Middle frontal gyrus (tissue), 1 donor: ENCODE results near the gene CTBP1.
"Not testable (repeated sequence)": the region's sequence is repeated elsewhere in the genome, so short reads cannot be mapped to it uniquely, and the experiment has no call there.

ENCODE experiments used
- DNase-seq: peaks from one replicate; pipeline ENCODE4 v3.0.0-alpha.2; 2015; ENCODE audit warnings: low spot score; ENCODE audit errors: extremely low spot score

Gene CTBP1

DNA sequence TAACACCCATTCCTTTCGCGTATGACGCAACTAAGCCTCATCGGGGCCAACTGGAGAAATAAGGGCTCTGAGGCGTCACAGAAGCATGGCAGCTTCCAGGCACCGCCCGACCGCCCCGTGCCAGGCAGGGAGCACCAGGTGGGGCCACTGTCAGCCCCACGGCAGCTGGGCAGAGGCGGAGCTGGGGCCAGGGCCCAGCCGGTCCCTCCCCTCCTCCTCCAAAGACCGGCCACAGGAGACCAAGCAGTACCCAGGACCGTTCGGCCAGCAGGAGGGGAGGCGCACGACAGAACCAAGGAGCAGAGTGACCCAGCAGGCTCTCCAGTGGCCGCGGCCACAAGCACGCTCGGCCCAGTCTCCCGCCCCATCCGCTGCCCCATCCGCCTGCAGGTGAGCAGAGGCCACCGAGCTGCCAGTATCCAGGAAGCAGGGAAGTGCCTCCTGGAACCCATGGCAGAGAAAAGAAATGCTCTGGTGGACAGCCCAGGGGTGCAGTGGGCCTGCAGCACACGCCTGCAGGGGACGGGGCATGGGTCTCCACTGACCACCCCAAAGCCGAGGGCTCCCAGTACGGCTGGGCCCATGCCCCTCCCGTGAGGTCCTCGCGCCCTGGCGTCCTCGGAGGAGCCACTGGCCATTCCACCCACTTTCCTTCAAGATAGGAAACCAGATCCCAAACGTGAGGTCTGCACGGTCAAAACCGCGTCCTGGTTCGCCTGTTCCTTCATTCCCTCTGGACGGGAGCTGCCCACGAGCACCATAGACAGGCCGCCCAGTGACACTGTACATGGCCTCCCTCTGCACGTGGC is 9.6 kb downstream of the CTBP1 start:
- no peak for DNase-seq

DNA sequence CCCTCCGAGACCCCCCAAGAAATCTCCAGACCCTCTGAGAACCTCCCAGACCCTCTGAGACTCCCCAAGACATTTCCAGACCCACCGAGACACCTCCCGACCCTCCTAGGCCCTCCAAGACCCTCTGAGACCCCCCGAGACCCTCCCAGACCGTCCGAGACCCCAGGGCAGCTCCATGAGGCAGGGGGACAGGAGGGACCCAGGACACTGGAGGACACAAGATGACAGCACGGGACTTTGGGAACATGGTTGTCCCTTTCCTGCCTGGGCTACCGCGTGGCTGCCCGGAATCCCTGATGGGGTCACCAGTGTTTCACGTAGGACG is 10.3 kb downstream of the CTBP1 start:
- no peak for DNase-seq

DNA sequence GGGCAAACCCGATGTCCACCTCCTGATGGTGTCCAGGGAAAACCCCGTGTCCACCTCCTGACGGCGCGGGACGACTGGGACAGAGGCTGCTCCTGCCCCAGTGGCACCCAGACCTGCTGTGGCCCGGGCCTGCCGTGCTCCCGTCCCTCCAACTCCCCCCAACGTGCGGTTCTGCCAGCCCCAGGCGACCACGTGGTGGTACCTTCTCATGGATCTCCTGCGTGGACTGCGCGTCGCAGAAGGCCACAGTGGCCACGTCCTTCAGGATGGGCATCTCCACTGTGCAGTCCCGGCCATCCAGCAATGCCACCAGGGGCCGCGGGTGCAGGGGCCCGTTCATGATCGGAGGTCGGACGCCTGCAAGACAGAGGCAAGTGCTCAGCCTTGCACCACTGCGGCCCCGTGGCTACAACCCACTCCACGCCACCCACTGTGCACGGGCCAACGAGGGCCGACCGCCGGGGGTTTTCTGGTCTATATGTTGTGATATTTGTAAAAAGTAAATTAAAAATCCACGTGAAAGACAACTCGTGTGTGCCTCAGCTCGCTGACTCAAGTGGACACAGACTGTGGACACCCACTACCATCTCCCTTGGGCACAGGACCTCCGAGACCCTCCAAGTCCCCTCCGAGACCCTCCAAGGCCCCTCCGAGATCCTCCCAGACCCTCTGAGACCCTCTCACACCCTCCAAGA is 10.8 kb downstream of the CTBP1 start:
- DNase-seq, result no peak

DNA sequence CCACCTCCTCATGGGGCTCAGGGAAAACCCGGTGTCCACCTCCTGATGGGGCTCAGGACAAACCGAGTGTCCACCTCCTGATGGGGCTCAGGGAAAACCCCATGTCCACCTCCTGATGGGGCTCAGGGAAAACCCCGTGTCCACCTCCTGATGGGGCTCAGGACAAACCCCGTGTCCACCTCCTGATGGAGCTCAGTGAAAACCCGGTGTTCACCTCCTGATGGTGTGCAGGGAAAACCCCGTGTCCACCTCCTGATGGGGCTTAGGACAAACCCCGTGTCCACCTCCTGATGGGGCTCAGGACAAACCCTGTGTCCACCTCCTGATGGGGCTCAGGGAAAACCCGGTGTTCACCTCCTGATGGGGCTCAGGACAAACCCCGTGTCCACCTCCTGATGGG is 11.7 kb downstream of the CTBP1 start:
- not testable (repeated sequence) for DNase-seq

DNA sequence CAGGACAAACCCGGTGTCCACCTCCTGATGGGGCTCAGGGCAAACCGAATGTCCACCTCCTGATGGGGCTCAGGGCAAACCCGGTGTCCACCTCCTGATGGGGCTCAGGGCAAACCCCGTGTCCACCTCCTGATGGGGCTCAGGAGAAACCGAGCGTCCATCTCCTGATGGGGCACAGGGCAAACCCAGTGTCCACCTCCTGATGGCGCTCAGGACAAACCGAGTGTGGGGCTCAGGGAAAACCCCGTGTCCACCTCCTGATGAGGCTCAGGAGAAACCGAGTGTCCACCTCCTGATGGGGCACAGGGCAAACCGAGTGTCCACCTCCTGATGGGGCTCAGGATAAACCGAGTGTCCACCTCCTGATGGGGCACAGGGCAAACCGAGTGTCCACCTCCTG is 12.1 kb downstream of the CTBP1 start:
- not testable (repeated sequence) for DNase-seq

DNA sequence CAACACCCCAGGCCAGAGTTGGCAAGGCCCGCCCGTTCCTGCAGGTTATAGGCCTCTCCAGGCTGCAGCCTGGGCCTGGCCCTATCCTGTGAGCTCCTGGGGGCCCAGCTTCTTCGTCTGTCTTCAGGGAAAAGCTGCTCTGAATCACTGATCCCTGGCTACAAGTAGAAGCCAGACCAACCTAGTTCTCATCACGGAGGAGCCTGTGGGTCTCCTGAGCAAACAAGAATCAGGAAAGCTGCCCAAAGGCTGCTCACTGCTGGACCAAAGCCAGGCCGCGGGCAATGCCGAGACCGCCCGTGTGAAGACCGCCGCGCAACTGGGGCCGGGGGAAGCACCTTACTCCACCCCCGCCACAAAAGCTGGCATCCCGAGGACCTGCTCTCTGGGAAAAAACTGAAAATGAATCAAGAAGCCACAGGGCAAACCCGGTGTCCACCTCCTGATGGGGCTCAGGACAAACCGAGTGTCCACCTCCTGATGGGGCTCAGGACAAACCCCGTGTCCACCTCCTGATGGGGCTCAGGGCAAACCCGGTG is 12.8 kb downstream of the CTBP1 start:
- no peak for DNase-seq

DNA sequence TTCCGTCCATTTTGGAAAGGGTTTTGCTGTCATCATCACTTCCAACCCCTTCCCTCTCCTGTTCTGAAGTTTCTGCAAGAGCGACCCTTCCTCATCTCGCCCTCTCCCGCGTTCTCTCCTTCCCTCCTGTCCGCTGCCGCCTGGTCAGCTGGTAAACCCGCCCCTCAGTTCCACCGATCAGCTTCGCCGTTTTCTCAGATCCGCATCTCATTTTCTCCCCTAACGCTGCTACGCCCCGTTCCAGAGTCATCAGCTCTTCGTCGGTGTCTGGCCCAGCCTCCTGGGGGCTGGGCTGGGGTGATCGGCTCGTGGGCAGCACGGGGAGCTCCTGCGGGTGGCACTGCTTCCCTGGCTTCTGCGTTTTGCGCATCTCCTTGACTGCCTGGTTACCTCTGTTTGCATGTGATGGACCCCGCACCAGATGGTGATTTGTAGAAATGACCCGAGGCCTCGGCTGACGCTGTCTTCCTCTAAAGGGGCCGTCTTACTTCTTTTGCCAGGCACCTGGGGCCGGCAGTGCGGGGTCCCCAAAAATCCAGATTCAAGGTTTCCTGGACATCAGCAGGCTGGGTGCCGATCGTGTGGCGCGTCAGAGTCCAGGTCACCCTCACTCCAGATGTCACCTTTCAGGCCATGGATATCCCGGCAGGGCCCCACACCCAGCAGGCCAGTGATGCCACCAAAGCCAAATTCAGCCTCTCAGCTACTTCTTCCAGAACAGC is 13.4 kb downstream of the CTBP1 start:
- no peak for DNase-seq

DNA sequence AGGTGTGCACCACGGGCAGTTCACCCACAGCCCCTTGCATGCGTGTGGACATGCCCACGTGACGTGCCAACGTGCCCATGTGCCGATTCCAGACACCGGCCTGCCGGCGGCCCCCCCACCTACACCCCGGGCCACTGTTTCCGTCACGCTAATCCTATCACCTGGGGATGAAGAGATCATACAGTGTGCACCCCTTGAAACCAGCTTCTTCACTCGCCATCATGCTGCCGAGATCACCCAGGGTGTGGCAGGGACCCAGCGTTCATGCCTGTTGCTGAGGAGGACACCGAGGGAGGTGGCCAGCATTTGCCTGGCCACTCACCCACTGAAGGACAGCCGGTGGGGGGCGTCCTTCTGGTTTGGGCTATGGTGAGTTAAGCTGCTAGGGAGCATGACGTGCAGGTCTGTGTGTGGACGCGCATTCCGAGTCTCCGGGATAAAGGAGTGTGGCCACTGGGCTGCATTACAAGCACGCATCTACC is 14.1 kb downstream of the CTBP1 start:
- DNase-seq, result no peak

DNA sequence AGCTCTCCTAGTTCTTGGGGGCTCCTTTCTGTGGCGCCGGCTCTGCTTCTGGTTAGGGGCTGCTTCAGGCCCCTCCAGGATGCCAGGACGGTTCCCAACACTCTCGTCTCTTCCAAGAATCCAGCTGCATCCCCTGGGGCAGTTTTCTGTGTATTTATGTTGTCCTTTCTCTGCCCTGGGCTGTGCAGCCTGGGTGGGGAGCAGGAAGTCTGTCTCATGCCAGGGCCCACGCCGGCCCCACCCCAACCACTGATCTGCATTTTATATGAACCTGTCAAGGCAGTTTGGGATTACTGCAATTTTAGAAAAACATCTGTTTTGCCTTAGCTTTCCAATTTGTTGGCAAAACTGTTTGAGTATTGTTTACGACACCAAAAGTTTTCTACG is 14.6 kb downstream of the CTBP1 start:
- DNase-seq, result no peak

DNA sequence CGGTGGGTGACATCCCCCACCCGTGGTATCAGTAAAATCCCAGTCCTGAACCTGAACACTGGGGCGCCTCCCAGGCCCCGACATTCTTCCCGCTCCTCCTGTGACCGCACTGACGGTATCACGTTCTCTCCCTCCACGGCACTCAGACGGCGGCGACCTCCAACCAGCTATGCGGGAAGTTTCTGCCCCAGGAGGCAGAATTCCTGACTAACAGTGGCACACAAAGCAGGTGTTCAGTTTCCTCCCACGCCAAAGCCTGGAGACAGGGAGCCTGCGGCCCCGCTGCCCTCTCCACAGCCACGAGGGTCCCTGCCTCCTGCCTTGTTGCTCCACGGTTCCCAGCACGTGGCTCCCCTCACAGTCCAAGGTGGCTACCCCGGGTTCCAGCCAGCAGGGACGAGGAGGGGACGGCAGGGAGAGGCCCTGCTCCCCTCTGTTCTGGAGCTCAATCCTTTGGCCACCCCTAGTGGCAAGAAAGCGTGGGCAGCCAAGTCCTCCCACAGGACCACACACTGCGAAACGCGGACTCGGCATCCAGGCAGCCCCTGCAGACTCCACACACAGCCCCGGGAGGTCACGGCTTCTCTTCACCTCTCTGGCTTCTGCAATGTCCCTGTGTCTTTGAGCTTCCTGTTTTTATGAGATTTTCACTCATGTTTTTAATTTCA is 15.2 kb downstream of the CTBP1 start:
- DNase-seq, result no peak

DNA sequence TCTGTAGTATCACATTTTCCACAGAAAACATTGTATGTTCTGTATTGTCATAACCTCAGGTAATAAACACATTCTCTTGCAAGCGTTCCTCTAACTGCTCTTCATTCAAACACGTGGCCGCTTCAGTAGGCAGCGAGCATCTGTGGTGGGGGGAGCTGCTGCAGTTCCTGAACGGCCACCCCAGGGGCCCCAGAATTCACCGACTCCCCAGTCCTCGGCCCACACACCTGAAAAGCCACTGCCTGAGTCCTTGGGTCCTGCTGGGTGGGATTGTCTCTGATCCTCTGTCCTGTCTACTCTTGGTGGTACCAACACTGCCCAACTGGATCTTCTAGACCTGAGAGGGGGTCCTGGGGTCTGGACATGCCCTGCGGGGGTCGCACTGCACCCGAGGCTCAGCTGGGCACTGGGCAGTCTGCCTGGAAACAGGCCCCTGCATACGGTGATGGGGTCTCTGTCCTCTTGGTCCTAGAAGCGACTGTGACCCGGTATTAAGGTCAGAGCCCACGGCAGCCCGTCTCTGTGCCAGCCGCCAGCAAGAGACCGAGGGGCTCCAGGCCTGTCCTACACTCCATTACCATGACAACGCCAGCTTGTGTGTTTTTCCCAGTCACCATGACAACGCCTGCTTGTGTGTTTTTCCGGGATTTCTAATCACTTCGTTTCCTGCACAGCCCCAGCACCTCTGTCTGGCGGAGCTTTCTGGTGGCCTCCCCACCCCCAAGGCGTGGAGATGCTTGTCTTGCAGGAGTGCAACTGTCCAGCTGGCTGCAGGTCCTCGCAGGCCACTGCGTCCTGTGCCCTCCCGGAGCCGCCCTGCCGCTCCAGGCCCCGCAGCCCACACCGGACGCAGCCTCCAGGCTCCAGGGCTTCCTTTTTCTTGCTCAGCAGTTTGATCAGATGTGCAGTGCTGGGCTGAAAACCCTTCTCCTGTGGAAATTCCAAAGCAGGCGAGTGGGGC is 16.0 kb downstream of the CTBP1 start:
- no peak for DNase-seq

DNA sequence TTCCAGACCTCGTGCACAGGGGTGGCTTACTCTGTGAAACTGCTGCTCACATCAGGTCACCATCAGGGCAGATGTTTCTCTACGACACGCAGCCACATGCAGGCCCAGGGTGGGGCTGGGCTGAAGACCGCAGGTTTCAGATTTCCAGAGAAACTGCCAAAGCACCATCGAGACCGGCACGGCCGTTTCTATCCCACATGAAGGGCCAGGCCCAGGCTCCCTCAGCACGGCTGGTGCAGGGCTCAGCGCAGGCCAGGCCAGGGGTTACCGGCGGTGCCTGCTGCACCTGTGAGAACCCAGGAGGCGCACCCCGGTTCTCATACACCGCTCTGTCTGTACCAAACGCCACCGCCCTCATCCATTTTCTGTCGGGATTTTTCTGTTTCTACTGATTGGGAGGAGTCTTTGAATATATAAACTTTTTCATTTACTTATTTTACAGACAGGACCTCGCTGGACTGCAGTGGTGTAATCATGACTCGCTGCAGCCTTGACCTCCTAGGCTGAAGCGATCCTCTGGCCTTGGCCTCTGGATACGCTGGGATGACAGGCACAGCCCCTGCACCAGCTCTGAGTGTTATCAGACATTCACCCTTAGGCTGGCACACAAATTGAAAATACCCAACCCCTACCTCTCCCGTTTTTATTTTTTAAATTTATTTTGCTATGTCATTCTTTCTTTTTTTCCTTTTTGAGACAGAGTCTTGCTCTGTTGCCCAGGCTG is 17.1 kb downstream of the CTBP1 start:
- DNase-seq, result no peak

DNA sequence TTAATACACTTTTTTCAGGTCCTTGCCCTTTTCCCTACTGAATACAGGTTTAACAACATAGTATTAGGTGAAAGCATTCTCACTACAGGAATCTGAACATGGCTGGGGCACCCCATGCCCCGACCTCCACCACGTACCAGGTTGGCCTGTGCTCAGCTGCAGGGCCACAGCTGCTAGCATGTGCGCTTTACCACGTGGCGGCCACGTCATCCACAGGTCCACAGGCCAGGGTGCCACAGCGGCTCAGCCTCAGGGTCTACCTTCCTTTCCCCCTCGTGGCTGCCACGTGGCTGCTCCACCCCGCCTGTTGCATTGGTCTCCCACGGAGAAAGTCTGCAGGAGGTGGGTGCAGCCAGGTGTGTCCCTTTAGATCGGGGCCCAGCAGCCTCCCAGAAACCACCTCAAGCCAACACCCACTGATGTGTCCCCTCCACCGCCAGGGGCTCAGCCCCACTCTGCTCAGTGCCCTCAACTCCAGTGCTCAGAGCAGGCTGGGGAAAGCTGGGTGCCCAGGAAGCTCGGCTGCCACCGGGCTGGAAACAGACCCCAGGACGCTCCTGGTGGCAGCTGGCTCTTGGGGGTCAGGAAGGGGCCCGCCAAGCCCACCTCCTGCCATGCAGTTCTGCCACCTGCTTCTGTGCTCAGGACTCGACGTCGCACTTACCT is 17.8 kb downstream of the CTBP1 start:
- no peak for DNase-seq

DNA sequence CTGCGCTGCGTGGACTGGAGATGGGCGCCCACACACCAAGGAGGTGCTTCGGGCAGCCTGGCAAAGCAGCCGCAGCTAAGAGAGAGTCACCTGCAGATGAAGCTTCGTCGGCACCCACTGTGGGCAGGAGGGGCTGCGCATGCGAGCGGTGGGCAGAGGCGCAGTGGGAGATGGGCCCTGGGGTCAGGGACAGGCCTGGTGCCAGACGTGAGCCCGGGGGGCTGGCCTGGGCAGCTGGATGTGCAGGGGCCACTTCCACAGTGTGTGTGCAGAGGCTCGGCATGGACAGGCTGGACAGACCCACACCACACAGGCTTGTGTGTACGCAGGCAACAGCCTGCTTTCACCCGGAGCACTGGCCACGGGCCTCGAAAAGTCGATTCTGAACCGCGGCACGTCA is 18.6 kb downstream of the CTBP1 start:
- DNase-seq, result no peak

DNA sequence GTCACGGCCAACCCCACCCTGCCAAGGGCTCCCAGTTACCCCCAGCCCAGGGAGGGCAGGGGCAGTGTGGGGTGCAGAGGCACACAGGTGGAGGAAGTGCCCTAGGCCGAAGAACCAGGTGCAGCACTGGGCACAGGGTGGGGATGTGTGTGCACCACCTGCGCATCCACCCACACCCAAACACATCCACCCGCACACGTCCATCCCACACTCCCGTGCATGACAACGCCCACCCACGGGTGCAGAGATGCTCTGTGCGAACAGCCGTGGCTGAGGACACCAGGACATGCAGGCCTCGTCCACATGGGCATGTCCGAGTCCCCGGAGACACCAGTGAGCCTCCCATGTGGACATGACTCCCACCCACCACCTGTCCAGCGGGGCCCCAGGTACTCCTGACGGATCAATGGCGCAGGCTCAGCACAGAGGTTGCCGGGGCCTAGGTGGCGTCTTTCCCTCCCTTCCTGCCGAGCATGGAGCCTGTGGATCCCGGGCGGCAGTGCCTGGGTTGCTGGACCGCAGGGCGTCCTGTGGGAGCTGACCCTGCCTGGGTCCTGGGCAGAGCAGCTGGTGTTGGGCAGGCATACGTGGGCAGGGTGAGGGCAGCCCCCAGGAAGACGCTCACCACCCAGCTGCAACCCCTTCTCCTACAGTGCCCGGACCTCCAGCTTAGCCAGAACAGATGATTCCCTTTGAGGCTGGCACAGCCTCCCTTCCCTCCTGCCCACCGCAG is 19.6 kb downstream of the CTBP1 start:
- no peak for DNase-seq

DNA sequence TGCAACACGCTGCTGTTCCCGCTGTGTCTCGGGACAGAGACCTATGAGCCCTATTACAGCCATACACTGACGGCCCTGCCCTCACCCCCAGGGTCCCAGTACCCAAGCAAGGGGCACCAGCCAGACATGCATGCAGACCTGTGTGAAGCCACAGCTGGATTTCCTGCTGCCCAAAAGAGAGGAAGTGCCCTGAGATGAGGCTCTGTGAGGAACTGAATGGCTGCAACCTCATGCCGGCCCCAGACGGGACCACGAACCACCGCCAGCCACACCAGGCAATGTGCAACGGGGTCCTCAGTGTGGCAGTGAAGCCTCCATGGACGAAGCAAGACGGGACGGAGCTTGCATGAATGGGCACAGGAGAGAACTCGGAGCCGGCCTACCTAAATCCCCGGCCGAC is 21.1 kb downstream of the CTBP1 start:
- no peak for DNase-seq

DNA sequence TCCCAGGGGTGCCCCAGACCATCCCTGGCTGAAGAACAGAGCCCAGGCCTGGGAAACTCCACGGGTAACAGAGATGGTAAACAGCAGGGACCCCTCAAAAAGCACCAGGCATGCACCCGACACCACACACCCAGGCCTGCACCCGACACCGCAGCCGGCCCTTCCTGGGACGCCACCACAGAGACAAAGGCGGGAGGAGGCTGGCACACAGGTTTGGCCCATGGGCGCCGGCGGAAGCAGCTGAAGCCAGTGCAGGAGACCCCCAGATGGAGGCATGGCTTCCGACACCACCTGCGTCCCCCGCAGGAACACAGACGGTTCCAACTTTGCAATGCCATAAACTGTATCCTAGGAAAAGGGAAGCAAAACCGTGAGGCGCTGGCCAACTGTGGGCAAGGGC is 22.3 kb downstream of the CTBP1 start:
- DNase-seq, result no peak

DNA sequence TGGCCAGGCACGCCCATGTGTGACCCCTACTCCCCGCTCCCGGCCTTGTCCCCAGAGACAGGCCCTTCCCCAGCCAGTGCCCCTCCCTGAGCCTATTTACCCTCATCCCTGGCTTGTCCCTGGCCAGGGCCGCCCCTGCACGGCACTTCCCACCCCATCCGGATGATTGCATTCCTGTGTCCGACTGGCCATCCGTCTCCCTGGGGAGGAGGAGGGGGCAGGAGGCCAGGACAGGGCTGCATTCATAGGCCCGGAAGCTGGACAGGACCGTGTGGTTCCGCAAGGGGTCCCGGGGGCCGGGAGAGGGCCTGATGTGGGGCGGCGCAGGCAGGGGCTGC is 22.8 kb downstream of the CTBP1 start:
- DNase-seq, result no peak
